Renal pelvis (tissue), 12 donors: ENCODE data around the gene RGMB. TPM values are rescaled to one million over a fixed set of nuclear protein-coding genes. Genes with fewer than 3 reads are reported as not detected.
"Not testable (repeated sequence)": the region's sequence is repeated elsewhere in the genome, so short reads cannot be mapped to it uniquely, and the experiment has no call there.

Experiments
- DNase-seq: peaks from one replicate; pipeline ENCODE4 v3.0.0-alpha.2; 2013
- long read RNA-seq, 16 experiments: transcript quantifications; one replicate each; lab custom pipeline, GENCODE V29; 2026
- polyA plus RNA-seq, 3 donors: library from polyadenylated mRNA; unstranded; fragments of 120-200 nt; gene quantifications; one replicate each; pipeline ENCODE4 v1.2.1, GENCODE V29; 2013; ENCODE audit not compliant: insufficient read length in 3 of 3

RGMB gene, protein sequence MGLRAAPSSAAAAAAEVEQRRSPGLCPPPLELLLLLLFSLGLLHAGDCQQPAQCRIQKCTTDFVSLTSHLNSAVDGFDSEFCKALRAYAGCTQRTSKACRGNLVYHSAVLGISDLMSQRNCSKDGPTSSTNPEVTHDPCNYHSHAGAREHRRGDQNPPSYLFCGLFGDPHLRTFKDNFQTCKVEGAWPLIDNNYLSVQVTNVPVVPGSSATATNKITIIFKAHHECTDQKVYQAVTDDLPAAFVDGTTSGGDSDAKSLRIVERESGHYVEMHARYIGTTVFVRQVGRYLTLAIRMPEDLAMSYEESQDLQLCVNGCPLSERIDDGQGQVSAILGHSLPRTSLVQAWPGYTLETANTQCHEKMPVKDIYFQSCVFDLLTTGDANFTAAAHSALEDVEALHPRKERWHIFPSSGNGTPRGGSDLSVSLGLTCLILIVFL
- polyA plus RNA-seq = 10 to 100 TPM; 10.9 to 14.5 (median 13.5) TPM
- long read RNA-seq, donor 1, partial matches to known transcripts = 0 of 2 reads
- long read RNA-seq, donor 1, other reads (novel, unspliced or antisense) = 0 of 2 reads
- long read RNA-seq, donor 2, partial matches to known transcripts = 0 of 1 reads
- long read RNA-seq, donor 2, other reads (novel, unspliced or antisense) = 0 of 1 reads
- long read RNA-seq, donor 3, partial matches to known transcripts = 0 of 3 reads
- long read RNA-seq, donor 3, other reads (novel, unspliced or antisense) = 0 of 3 reads
- long read RNA-seq, donor 4, partial matches to known transcripts = 0 of 3 reads
- long read RNA-seq, donor 4, other reads (novel, unspliced or antisense) = 0 of 3 reads
- long read RNA-seq, donor 5, partial matches to known transcripts = 0 of 1 reads
- long read RNA-seq, donor 5, other reads (novel, unspliced or antisense) = 0 of 1 reads
- long read RNA-seq, donor 6 = 0 reads
- long read RNA-seq, donor 7, full-length matches to known transcripts = 9 of 9 reads
- long read RNA-seq, donor 7, partial matches to known transcripts = 0 of 9 reads
- long read RNA-seq, donor 7, other reads (novel, unspliced or antisense) = 0 of 9 reads
- long read RNA-seq, donor 8, partial matches to known transcripts = 6 of 7 reads
- long read RNA-seq, donor 8, other reads (novel, unspliced or antisense) = 0 of 7 reads
- long read RNA-seq, donor 9, partial matches to known transcripts = 0 of 2 reads
- long read RNA-seq, donor 9, other reads (novel, unspliced or antisense) = 0 of 2 reads
- long read RNA-seq, donor 10, partial matches to known transcripts = 0 of 4 reads
- long read RNA-seq, donor 10, other reads (novel, unspliced or antisense) = 0 of 4 reads
- long read RNA-seq, donor 11 = 0 reads
- long read RNA-seq, donor 12, transcript RGMB-207 (3 exons, 2,052 nt) = major isoform, 5 of 5 reads
- long read RNA-seq, donor 12, partial matches to known transcripts = 0 of 5 reads
- long read RNA-seq, donor 12, other reads (novel, unspliced or antisense) = 0 of 5 reads
- long read RNA-seq, donor 13, partial matches to known transcripts = 0 of 3 reads
- long read RNA-seq, donor 13, other reads (novel, unspliced or antisense) = 0 of 3 reads
- long read RNA-seq, donor 14, partial matches to known transcripts = 5 of 7 reads
- long read RNA-seq, donor 14, other reads (novel, unspliced or antisense) = 0 of 7 reads
- long read RNA-seq, donor 15, full-length matches to known transcripts = 6 of 17 reads
- long read RNA-seq, donor 15, partial matches to known transcripts = 11 of 17 reads
- long read RNA-seq, donor 15, other reads (novel, unspliced or antisense) = 0 of 17 reads
- long read RNA-seq, donor 16, partial matches to known transcripts = 0 of 1 reads
- long read RNA-seq, donor 16, other reads (novel, unspliced or antisense) = 0 of 1 reads

- peak; percentile 99 for DNase-seq
These were observed at the start of gene RGMB for GRCh38 chr5:98773464-98774191. Gene RGMB, plus strand, starts transcription at chr5:98773663. Its CDS starts 408 bp downstream, at chr5:98774071.

DNA sequence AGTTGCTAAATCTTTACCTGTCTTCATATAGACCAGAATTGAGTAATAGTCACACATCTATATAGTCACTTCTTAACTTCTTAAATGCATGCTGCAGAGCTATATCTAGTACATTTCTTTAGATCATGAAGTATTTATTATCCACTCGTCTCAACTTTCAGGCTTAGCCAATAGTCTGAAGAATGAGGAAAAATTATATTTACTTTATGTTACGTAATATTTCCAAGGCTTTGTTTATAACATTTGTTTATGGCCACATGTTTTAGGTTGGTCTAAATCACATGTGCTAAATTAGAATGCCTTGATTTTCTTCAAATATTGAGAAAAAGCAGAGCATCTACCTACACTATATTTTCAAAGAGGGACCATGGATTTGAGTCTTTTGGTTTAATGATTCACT is 47.2 kb upstream of the RGMB start:
- DNase-seq = no peak

GRCh38 chr5:98727686-98728085 is 45.8 kb upstream of the RGMB start:
- no peak for DNase-seq

- DNase-seq = no peak
These were observed 38.8 kb upstream of the RGMB start for GRCh38 chr5:98734646-98735045.

DNA sequence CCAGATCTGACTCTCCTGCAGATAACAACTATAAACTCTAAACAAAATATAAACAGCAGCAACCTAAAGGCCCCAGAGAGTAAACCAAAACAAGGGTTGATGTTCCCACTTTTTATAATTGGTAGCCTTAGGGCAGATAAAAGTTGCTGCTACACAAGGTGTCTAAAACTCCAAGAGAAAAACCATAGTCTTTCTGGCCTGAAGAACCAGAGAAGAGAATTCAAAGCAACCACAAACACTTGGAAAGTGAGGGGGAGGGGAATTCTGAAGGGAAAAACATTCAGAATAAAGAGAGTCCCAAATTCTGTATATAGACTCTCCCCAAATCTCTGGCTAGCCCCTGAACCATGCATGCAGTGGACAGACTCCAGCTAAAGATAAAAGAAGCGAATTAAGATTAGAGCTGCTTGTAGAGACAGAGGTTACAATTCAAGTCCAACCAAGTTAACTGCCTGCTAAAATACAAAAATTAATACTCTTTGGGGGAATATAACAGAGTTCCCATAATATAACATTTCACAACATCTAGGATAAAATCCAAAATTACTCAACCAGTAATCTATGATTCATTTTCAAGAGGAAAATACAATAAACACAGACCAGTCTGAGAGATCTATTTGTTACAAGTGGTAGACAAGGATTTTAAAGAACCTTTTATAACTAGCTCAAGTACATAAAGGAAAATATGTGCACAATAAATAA is 37.5 kb upstream of the RGMB start:
- DNase-seq = no peak

DNA sequence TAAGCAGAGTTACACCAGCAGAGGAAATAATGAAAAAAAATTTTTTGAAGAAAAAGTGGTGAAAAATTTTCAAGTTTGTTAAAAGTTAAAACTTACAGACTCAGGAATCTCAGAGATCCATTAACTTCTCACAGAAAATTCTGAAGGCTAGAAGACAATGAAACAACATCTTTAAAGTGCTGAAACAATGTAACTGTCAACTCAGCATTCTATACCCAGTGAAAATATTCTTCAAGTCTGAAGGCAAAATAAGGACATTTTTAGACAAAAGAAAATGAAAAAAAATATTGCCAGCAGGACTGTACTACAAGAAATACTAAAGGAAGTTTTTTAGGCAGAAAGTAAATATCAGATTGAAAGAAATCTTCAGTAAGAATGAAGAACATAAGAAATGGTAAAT is 36.7 kb upstream of the RGMB start:
- no peak for DNase-seq

DNA sequence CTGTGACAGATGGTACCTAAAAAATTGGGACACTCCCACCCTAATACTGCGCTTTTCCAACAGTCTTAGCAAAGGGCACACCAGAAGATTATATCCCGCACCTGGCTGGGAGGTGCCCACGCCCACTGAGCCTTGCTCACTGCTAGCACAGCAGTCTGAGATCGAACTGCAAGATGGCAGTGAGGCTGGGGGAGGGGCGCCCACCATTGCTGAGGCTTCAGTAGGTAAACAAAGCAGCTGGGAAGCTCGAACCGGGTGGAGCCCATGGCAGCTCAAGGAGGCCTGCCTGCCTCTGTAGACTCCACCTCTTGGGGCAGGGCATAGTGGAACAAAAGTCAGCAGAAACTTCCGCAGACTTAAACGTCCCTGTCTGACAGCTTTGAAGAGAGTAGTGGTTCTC is 36.0 kb upstream of the RGMB start:
- DNase-seq = not testable (repeated sequence)

DNA sequence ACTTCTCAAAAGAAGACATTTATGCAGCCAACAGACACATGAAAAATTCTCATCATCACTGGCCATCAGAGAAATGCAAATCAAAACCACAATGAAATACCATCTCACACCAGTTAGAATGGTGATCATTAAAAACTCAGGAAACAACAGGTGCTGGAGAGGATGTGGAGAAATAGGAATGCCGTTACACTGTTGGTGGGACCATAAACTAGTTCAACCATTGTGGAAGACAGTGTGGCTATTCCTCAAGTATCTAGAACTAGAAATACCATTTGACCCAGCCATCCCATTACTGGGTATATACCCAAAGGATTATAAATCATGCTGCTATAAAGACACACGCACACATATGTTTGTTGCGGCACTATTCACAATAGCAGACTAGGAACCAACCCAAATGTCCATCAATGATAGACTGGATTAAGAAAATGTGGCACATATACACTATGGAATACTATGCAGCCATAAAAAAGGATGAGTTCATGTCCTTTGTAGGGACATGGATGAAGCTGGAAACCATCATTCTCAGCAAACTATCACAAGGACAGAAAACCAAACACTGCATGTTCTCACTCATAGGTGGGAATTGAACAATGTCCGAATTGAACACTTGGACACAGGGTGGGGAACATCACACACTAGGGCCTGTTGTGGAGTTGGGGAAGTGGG is 34.8 kb upstream of the RGMB start:
- DNase-seq = not testable (repeated sequence)

DNA sequence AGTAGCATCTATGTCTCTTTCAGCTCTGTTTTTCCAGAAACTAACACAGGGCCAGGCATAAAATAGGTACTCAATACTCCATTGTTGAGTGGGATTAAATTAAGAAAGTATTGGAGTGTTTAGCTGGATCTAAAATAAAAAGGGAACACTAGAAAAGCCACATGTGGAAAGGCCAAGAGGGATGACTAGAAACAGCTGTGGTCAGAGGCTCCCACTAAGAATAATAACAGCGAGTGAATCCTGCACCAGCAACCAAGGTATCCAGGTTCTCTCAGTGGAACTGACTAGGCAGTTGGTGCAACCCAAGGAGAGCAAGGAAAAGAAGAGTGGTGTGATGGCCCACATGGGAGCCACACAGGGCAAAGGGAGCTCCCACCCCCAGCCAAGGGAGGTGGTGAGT is 31.5 kb upstream of the RGMB start:
- DNase-seq = no peak

DNA sequence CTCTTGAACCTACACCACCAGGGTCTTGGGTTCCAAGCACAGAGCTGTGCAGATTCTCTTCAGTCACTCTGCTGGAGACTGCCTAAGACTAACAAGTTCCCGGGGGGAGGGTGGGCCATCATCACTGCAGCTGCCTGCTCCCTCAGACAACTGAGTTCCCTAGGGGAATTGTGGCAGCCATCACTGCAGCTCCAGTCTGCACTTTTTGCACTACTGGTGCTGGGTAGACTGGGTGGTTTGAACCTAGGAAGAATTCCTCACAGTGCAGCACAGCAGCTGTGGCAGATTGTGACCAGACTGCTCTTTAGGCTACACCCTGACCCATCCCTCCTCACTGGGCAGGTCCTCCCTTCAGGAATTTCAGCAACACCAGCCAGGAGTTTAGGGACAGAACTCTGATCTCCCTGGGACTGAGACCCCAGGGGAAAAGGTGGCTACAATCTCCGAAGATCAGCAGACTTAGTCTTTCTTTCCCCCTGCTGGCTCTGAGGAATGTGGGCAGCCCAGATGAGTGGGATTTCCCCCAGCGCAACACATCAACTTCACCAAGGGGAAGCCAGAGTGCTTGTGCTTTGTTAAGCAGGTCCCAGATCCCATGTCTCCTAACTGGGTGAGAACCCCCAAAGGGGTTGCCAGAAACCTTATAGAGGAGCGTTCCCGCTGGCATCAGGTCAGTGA is 30.9 kb upstream of the RGMB start:
- peak; percentile 4 for DNase-seq

DNA sequence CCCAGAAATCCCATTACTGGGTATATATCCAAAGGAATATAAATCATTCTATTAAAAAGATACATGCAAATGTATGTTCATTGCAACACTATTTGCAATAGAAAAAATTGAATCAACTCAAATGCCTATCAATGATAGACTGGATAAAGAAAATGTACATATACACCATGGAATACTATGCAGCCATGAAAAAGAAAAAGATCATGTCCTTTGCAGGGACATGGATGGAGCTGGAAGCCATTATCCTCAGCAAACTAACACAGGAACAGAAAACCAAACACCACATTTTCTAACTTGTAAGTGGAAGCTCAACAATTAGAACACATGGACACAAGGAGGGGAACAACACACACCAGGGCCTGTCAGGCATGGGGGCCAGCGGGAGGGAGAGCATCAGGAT is 25.2 kb upstream of the RGMB start:
- not testable (repeated sequence) for DNase-seq

DNA sequence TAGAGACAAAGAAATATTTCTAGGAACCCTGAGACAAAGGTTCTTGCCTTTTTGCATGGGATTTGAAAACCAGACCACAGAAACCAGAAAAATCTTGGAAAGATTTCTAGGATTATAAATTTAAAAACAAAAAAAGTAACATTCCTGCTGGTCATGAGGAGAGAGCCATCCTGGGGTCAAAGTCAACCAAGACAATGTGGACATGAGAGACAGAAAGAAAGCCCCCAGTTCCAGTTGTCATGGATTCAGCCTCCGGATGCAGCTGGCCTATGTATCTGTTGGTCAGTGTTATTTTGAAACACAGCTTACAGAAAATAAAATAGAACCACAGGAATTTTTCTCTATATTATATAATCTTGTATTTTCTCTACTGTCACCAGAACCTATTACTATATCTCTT is 24.4 kb upstream of the RGMB start:
- no peak for DNase-seq

DNA sequence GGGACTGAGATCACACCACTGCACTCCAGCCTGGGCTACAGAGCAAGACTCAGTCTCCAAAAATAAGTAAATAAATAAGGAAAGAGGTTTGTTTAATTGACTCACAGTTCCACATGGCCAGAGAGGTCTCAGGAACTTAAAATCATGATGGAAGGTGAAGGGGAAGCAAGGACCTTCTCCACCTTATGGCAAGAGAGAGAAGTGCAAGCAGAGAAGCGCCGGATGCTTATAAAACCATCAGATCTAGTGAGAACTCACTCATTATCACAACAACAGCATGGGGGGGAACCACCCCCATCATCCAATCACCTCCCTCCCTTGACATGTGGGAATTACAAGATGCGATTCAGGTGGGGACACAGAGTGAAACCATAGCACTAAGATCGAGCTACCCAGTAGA is 22.8 kb upstream of the RGMB start:
- DNase-seq = no peak

- not testable (repeated sequence) for DNase-seq
These were observed 21.1 kb upstream of the RGMB start for GRCh38 chr5:98752331-98752730.

DNA sequence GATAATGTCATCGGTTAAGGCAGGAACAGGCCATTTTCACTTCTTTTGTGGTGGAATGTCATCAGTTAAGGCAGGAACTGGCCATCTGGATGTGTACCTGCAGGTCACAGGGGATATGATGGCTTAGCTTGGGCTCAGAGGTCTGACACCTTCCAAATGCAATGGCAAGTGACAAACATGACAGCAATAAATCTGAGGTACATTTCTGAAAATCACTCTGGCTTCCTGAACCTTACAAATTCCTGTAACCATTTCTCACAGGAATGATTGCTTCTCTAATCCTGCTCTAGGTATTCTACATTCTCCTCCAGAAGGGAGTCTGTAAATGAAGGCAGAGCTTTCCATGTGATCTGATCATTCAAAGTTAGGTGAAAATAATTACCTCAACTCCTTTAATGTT is 20.7 kb upstream of the RGMB start:
- DNase-seq = not testable (repeated sequence)

GRCh38 chr5:98753507-98753906 is 20.0 kb upstream of the RGMB start:
- no peak for DNase-seq

DNA sequence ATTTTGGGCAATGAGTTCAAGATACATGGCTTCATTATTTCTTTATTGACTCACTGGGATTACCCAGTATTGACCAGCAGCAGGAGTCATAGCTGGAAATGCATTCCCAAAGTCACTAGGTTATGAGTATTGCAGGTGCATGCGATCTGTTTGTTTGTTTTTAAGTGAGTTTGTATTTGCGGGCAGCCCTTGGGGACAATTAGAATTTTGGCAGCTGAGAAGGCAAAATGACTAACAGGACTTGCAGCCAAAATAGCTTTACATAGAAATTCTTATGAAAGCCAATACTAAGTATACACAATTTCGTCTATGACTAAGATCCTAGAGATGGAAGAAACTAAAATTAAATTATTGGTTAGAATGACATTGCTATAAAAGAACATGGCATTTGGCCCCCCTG is 18.1 kb upstream of the RGMB start:
- no peak for DNase-seq

- no peak for DNase-seq
These were observed 15.5 kb upstream of the RGMB start for GRCh38 chr5:98757978-98758377.
